ENCODE results near the gene TBC1D30.

DNA sequence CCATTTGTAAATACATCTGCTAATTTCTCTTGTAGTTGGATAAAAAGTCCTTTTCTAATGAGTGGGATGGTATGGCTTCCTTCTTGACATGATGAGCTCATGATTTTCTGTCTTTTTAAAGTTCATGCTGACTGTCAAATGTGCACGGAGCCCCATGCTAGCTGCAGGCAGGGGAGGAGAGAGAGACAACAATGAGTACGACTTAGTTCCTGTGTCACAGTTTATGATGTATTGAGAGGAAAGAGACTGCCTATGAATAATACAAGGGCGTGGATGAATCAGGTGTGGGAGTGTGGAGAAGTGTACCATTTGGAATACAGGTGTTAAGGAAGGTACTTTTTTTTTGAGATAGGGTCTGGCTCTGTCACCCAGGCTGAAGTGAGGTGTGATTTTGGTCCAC, 10.7 kb upstream of the TBC1D30 start:
- TF ChIP-seq, protein P1, sequence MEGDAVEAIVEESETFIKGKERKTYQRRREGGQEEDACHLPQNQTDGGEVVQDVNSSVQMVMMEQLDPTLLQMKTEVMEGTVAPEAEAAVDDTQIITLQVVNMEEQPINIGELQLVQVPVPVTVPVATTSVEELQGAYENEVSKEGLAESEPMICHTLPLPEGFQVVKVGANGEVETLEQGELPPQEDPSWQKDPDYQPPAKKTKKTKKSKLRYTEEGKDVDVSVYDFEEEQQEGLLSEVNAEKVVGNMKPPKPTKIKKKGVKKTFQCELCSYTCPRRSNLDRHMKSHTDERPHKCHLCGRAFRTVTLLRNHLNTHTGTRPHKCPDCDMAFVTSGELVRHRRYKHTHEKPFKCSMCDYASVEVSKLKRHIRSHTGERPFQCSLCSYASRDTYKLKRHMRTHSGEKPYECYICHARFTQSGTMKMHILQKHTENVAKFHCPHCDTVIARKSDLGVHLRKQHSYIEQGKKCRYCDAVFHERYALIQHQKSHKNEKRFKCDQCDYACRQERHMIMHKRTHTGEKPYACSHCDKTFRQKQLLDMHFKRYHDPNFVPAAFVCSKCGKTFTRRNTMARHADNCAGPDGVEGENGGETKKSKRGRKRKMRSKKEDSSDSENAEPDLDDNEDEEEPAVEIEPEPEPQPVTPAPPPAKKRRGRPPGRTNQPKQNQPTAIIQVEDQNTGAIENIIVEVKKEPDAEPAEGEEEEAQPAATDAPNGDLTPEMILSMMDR (conservative IDR thresholded peaks at IDR 0.05 in 1 of 2, IDR thresholded peaks at IDR 0.05 in 1 of 2; ENCODE audit: extremely low read depth in 1 of 2, insufficient read depth in 1 of 2, low read depth in 1 of 2, low read length in 2 of 2) = no peak
- no peak for TF ChIP-seq EZH2 (IDR thresholded peaks at IDR 0.05; ENCODE audit: borderline replicate concordance, low read length)

Measured in mammary epithelial cell (primary cell).